WTC11 (cell line): ENCODE results near the gene BMPER. TPM values are rescaled to one million over a fixed set of nuclear protein-coding genes. Genes with fewer than 3 reads are reported as not detected.

Experiments used
- ATAC-seq: fragments of 200-7000 bp; cut with Tn5 transposase; 2 replicates; pipeline ENCODE4 v1.10.0; 2021; ENCODE audit warnings: mild to moderate bottlenecking, moderate library complexity
- CTCF ChIA-PET: fragments of 300-600 bp; sonication (Branson Sonifier 250); formaldehyde crosslinking; loops from one replicate; lab custom pipeline; 2021; ENCODE audit warnings: antibody characterized with exemption; lab: Charles Lee
- POLR2A ChIA-PET: fragments of 350-600 bp; sonication (Branson Sonifier 250); formaldehyde crosslinking; loops from one replicate; lab custom pipeline; 2021; ENCODE audit warnings: antibody characterized with exemption; lab: Charles Lee
- DNase-seq: peaks from one replicate; pipeline ENCODE4 v3.0.0; 2021; ENCODE audit warnings: low spot score
- H3K27ac Mint-ChIP-seq: 2 replicates; pipeline ENCODE4 v1.8.0; 2021; ENCODE audit warnings: mixed read lengths
- H3K27me3 Mint-ChIP-seq: 2 replicates; pipeline ENCODE4 v1.8.0; 2021; ENCODE audit warnings: low read depth, mild to moderate bottlenecking, moderate library complexity, mixed read lengths
- H3K36me3 Mint-ChIP-seq: 2 replicates; pipeline ENCODE4 v1.8.0; 2021; ENCODE audit warnings: mixed read lengths
- H3K4me1 Mint-ChIP-seq: 2 replicates; pipeline ENCODE4 v1.8.0; 2022; ENCODE audit warnings: mixed read lengths
- H3K4me3 Mint-ChIP-seq: 2 replicates; pipeline ENCODE4 v1.8.0; 2021; ENCODE audit warnings: mild to moderate bottlenecking, moderate library complexity, mixed read lengths
- H3K9me3 Mint-ChIP-seq: 2 replicates; pipeline ENCODE4 v1.8.0; 2021; ENCODE audit warnings: mixed read lengths
- ATF6 ChIP-seq: sonication (generic); formaldehyde crosslinking; IDR thresholded peaks from 2 replicates; pipeline ENCODE4 v1.8.1; 2023; ENCODE audit warnings: mild to moderate bottlenecking, missing genetic modification reagents
- ESRRA ChIP-seq: sonication (generic); formaldehyde crosslinking; IDR thresholded peaks from 2 replicates; pipeline ENCODE4 v1.8.1; 2022; ENCODE audit warnings: mild to moderate bottlenecking, missing genetic modification reagents, borderline replicate concordance
- FOXP4 ChIP-seq: sonication (generic); formaldehyde crosslinking; IDR thresholded peaks from 2 replicates; pipeline ENCODE4 v1.8.0; 2022; ENCODE audit warnings: mild to moderate bottlenecking, missing genetic modification reagents
- HMGXB4 ChIP-seq: sonication (generic); formaldehyde crosslinking; IDR thresholded peaks from 2 replicates; pipeline ENCODE4 v1.8.1; 2023; ENCODE audit warnings: mild to moderate bottlenecking, moderate library complexity, missing genetic modification reagents
- JAZF1 ChIP-seq: fragments of 250-450 bp; sonication (Bioruptor Pico); IDR thresholded peaks from 2 replicates; pipeline ENCODE4 v1.9.0; 2021; ENCODE audit warnings: moderate library complexity, mild to moderate bottlenecking, inconsistent platforms
- NR1H2 ChIP-seq: sonication (generic); formaldehyde crosslinking; IDR thresholded peaks from 2 replicates; pipeline ENCODE4 v1.9.0; 2021; ENCODE audit warnings: mild to moderate bottlenecking, moderate library complexity, missing genetic modification reagents
- PRDM15 ChIP-seq: sonication (generic); formaldehyde crosslinking; IDR thresholded peaks from 2 replicates; pipeline ENCODE4 v1.8.0; 2022; ENCODE audit warnings: missing genetic modification reagents
- RELA ChIP-seq: sonication (generic); formaldehyde crosslinking; IDR thresholded peaks from 2 replicates; pipeline ENCODE4 v1.8.1; 2022; ENCODE audit warnings: missing genetic modification reagents, mild to moderate bottlenecking, borderline replicate concordance
- ZNF121 ChIP-seq: sonication (generic); formaldehyde crosslinking; IDR thresholded peaks from 2 replicates; pipeline ENCODE4 v1.8.0; 2023; ENCODE audit warnings: missing genetic modification reagents
- ZNF671 ChIP-seq: fragments of 250-450 bp; sonication (Bioruptor Pico); IDR thresholded peaks from 2 replicates; pipeline ENCODE4 v1.8.0; 2021; ENCODE audit warnings: mild to moderate bottlenecking
- total RNA-seq: library from RNA; stranded (reverse); gene quantifications from 3 replicates; pipeline ENCODE4 v1.2.3, GENCODE V29; 2021
- TF ChIP-seq, protein P1 (sequence below): fragments of 250-450 bp; sonication (Bioruptor Pico); conservative IDR thresholded peaks from 2 replicates; pipeline ENCODE4 v1.9.0; 2021; ENCODE audit warnings: mild to moderate bottlenecking
- TF ChIP-seq, protein P2 (sequence below): fragments of 200-600 bp; IDR thresholded peaks from 2 replicates; pipeline ENCODE4 v1.8.0; 2022; ENCODE audit warnings: antibody characterized with exemption

BMPER gene
- total RNA-seq, 1 experiment from 2014 or later, result 1.9 TPM

GRCh38 chr7:34133356-34133982 lies 228.1 kb downstream of the BMPER start:
- no peak for DNase-seq
- TF ChIP-seq JAZF1 (CRISPR knock-in tag), result no peak
- TF ChIP-seq, all 79 proteins: peak for 0
- H3K27ac Mint-ChIP-seq, result 0 out of 2 replicates have a peak overlapping the region, but pooled peaks have one; percentile 13
- H3K9me3 Mint-ChIP-seq, result no peaks in the 10 kb centered on the region
- no peaks in the 10 kb centered on the region for H3K27me3 Mint-ChIP-seq
- CTCF ChIA-PET, result interaction anchor here (1.0 to 2.9 kb wide), 9 partner anchors 11 to 463 kb away, joined by 3 to 17 read pairs (median 7); no protein-coding TSS in a partner anchor
- H3K4me1 Mint-ChIP-seq, result peaks cover 5% of the 10 kb centered on the region
- no peaks in the 10 kb centered on the region for H3K36me3 Mint-ChIP-seq
- ATAC-seq, result no peak
- POLR2A ChIA-PET, result no interaction called here
- no peak overlapping the region for H3K4me3 Mint-ChIP-seq

- peaks cover 12% of the 10 kb centered on the region for H3K4me1 Mint-ChIP-seq
- ATAC-seq (peak; percentile 92), DNase-seq (peak; percentile 89)
- CTCF ChIA-PET, result interaction anchor here (0.6 to 2.9 kb wide), 11 partner anchors 10 to 463 kb away, joined by 3 to 17 read pairs (median 7); no protein-coding TSS in a partner anchor
- H3K9me3 Mint-ChIP-seq, result no peaks in the 10 kb centered on the region
- TF ChIP-seq ZNF121 (CRISPR knock-in tag) (no peak), HMGXB4 (no peak), ATF6 (CRISPR knock-in tag) (no peak), ZNF671 (CRISPR knock-in tag) (no peak)
- TF ChIP-seq, protein P1, sequence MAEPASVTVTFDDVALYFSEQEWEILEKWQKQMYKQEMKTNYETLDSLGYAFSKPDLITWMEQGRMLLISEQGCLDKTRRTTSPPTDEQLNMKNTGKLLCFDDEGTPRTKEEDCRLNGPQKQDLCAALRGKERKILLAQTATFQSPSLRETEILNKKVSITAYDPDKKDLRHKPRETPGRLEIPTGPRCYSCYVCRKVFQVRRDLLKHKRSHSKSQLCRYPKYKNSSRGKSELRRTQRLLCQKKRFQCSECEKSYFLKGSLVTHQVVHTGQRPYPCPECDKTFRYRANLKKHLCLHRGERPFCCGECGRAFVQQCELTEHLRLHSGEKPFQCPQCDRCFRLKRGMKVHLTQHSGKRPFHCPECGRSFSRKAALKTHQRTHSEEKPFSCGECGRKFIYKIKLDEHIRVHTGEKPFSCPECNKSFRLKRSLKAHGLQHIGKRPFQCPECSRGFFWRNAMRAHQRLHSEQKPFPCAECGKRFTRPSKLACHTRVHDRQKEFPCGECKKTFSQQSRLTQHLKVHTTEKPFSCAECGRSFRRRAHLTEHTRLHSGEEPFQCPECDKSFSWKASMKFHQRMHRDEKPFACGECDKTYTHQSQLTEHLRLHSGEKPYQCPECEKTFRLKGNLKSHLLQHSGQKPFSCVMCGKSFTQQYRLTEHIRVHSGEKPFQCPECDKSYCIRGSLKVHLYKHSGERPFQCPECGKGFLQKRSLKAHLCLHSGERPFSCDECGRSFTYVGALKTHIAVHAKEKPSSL (CRISPR knock-in tag), result no peak
- TF ChIP-seq, protein P2, sequence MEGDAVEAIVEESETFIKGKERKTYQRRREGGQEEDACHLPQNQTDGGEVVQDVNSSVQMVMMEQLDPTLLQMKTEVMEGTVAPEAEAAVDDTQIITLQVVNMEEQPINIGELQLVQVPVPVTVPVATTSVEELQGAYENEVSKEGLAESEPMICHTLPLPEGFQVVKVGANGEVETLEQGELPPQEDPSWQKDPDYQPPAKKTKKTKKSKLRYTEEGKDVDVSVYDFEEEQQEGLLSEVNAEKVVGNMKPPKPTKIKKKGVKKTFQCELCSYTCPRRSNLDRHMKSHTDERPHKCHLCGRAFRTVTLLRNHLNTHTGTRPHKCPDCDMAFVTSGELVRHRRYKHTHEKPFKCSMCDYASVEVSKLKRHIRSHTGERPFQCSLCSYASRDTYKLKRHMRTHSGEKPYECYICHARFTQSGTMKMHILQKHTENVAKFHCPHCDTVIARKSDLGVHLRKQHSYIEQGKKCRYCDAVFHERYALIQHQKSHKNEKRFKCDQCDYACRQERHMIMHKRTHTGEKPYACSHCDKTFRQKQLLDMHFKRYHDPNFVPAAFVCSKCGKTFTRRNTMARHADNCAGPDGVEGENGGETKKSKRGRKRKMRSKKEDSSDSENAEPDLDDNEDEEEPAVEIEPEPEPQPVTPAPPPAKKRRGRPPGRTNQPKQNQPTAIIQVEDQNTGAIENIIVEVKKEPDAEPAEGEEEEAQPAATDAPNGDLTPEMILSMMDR, result peak; percentile 67
- 0 out of 2 replicates have a peak overlapping the region, but pooled peaks have one; percentile 13 for H3K27ac Mint-ChIP-seq
- H3K27me3 Mint-ChIP-seq, result no peaks in the 10 kb centered on the region
- POLR2A ChIA-PET, result no interaction called here
- no peaks in the 10 kb centered on the region for H3K36me3 Mint-ChIP-seq
- no peak overlapping the region for H3K4me3 Mint-ChIP-seq
Observed at GRCh38 chr7:34133983-34134782, 228.8 kb downstream of the BMPER start.

GRCh38 chr7:34135924-34136323 lies 230.6 kb downstream of the BMPER start:
- Mint-ChIP-seq H3K36me3 (no peaks in the 10 kb centered on the region), H3K9me3 (no peaks in the 10 kb centered on the region), H3K4me1 (peaks cover 20% of the 10 kb centered on the region), H3K27ac (no peak overlapping the region), H3K4me3 (no peak overlapping the region), H3K27me3 (no peaks in the 10 kb centered on the region)
- ChIA-PET CTCF (interaction anchor here (0.8 to 2.7 kb wide), 5 partner anchors 13 to 185 kb away, joined by 4 to 16 read pairs (median 7); no protein-coding TSS in a partner anchor), POLR2A (no interaction called here)
- DNase-seq (no peak), ATAC-seq (no peak)
- TF ChIP-seq NR1H2 (CRISPR knock-in tag) (no peak), FOXP4 (CRISPR knock-in tag) (no peak), RELA (CRISPR knock-in tag) (no peak), ESRRA (CRISPR knock-in tag) (no peak), HMGXB4 (no peak), PRDM15 (CRISPR knock-in tag) (no peak)
